Gastrocnemius medialis (tissue), 4 donors: ENCODE results near the gene TXNRD2.

Experiments used
- CTCF ChIP-seq, 5 experiments: fragments of 450-650 bp in 3 of 5; fragments of 200-600 bp in 2 of 5; sonication (generic) in 2 of 5; IDR thresholded peaks in 4 of 5; conservative IDR thresholded peaks in 1 of 5; 1 replicate in 4 of 5; 2 replicates in 1 of 5; pipeline ENCODE4 v1.5.1; 2016 to 2019; ENCODE audit warnings: antibody characterized with exemption in 5 of 5, mild to moderate bottlenecking in 3 of 5, moderate library complexity in 3 of 5
- POLR2A ChIP-seq, 2 donors: fragments of 450-650 bp; IDR thresholded peaks; one replicate each; pipeline ENCODE4 v1.6.1; 2017; ENCODE audit warnings: antibody characterized with exemption in 2 of 2, mild to moderate bottlenecking in 2 of 2, moderate library complexity in 2 of 2

DNA sequence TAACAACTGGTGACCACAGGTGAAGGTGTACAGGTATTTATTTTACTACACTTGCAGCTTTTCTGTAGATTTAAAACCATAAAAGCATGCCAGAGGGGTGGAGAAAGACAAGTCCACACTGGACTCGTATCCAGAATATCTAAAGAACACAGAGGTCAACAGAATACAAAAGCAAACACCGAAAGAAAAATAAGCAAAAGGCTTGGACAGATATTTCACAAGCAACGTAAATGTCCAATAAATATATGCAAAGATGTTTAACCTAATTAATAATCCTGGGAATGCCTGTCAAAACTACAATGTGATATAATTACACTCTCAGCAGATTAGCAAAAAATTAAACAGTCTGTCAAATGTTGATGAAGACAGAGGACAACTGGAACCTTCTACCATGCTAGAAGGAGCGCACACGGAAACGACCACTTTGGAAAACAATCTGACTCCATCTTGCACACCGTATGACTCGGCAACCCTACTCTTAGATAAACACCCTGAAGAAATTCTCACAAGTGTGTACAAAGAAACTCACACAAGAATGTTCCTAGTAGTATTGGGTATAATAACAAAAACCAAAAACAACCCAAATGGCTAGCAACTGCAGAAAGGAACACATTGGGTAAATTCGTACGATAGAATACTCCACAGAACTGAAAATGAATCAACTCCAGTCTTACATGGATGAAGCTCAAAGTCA, 114.1 kb downstream of the TXNRD2 start:
- TF ChIP-seq CTCF (IDR thresholded peaks at IDR 0.05 in 4 of 5, conservative IDR thresholded peaks at IDR 0.05 in 1 of 5) (no peak), POLR2A (IDR thresholded peaks at IDR 0.05) (no peak)
